ENCODE data around the gene CCDC197.

DNA sequence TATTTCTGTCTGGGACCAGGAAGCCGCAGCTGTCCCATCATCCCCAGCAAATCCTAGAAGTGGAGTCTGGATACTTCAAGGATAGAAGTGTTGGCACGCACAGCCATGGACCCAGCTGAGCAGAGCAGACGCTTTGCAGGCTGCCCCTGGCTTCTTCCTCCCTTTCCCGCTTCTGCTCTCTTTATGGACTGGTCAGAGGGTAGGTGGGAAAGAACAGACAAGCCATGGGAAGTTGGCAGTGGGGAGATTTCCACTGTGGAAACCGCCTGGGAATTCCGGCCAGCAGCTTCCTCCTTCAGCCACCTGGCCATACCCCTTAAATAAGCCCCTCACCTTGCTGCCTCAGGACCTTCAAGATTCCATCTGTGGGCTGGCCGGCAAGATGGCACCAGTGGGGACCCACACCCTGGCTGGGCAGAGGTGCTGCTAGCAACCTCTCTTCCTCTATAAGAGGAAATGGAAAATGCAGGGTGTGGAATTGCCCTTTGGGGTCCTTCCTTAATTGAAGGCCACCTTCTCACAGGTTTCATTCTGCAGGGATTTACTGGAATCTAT, 49.7 kb downstream of the CCDC197 start:
- TF ChIP-seq, protein P1, sequence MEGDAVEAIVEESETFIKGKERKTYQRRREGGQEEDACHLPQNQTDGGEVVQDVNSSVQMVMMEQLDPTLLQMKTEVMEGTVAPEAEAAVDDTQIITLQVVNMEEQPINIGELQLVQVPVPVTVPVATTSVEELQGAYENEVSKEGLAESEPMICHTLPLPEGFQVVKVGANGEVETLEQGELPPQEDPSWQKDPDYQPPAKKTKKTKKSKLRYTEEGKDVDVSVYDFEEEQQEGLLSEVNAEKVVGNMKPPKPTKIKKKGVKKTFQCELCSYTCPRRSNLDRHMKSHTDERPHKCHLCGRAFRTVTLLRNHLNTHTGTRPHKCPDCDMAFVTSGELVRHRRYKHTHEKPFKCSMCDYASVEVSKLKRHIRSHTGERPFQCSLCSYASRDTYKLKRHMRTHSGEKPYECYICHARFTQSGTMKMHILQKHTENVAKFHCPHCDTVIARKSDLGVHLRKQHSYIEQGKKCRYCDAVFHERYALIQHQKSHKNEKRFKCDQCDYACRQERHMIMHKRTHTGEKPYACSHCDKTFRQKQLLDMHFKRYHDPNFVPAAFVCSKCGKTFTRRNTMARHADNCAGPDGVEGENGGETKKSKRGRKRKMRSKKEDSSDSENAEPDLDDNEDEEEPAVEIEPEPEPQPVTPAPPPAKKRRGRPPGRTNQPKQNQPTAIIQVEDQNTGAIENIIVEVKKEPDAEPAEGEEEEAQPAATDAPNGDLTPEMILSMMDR (IDR thresholded peaks at IDR 0.05): no peak
- TF ChIP-seq POLR2A (IDR thresholded peaks at IDR 0.05): no peak

All from breast epithelium (tissue), 3 donors.